ENCODE results near the gene NTHL1.

GRCh38 chr16:2084895-2085625 is 37.4 kb upstream of the NTHL1 start:
- TF ChIP-seq EZH2 (optimal IDR thresholded peaks at IDR 0.05; ENCODE audit: low read depth, low read length) = no peak
- TF ChIP-seq CTCF (IDR thresholded peaks at IDR 0.05; ENCODE audit: low read length) = no peak
- TF ChIP-seq EZH2phosphoT487 (IDR thresholded peaks at IDR 0.05; ENCODE audit: low read length) = no peak

Measured in MM.1S (cell line).